Femur (tissue), 1 donor: ENCODE results near the gene PRLR.
"Not testable (repeated sequence)": the region's sequence is repeated elsewhere in the genome, so short reads cannot be mapped to it uniquely, and the experiment has no call there.

Experiments
- DNase-seq: peaks from one replicate; pipeline ENCODE4 v3.0.0-alpha.2; 2017

The PRLR gene

GRCh38 chr5:35067985-35068384 lies 162.3 kb downstream of the PRLR start:
- DNase-seq: no peak

DNA sequence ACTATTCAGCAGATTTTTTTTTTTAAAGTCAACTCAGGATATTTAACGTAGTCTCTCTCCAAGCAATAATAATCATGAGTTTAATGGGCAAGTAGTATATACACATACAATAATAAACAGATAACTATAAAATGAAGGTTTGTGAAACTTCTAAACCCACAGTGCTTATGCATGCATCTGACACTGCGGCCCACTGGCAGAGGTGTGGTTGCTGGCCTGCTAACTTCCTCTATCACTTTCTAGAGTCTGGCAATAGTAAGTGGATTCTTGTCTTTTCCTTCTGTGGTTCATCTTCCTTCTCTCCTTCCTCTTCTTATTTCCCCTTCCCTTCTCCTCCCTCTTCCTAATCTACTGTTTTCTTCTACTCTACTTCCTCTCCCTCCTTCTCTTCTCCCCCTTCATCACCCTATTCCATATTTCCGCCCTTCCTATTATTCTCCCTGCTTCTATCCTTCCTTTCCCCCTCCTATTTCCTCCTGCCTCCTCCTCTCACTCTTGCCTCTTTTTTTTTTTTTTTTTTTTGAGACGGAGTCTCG lies 164.0 kb downstream of the PRLR start:
- no peak for DNase-seq

- no peak for DNase-seq
These were observed 166.9 kb downstream of the PRLR start for GRCh38 chr5:35063414-35063813.

DNA sequence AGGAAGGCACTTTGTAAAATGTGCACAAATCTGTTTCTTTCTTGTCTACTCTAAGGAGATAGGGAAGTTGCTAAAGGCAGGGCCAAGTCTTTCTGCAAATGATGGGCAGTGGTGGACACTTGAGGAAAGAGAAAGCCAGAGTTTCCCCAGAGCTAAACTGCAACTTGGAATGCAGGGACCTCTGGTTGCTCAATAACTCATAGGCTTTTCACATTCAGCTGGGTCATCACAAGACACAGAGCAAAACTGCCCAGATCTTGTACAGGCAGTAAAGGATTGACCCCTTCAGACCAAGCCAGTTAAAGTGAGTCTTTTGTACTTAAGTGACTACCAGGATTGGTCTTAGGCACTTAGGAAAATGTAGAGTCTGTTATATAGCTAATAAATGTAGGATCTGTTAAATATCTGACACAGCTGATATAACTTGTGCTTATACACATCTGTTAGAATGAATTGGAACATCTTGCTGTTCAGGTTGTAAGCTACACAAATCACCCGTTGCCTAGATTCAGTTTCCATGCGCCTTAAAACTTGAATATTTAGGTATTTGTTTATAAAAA lies 169.0 kb downstream of the PRLR start:
- DNase-seq: no peak

DNA sequence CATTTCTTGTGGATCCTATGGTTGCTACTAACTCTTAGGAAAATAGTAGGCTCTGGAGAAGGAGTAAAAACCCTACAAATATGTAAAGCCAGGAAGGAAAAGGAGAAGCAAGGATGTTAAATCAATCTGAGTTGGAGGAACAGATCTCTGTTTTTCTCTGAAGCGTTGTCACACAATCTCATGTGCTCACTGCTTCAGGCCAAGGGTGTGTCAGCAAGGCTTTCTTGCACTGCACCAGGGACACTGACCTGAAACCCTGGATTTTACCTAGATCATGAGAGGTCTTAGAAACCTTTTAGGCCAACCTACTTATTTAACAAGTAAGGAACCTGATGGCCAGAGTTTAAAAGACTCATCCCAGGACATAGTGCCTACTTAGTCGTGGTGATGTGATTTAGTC lies 170.1 kb downstream of the PRLR start:
- DNase-seq: no peak

DNA sequence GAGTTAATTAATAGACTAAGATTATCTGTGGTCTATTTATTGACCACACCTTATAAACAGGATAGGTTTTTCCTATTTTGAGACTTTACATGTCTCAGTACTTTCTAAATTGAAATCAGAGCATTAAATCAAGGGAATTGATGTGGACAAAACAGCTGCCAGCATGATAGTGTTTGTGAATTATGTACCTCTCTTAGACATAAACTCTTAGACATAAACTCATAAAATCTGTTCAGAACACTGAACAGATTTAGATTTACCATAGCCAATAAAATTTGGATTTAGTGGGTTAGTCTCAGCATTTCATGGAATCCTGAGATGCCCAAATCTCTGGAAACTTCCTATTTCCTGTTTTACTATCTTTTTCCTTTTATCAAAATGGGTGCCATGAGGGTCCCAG lies 171.0 kb downstream of the PRLR start:
- DNase-seq: no peak

GRCh38 chr5:35058374-35058788 lies 171.9 kb downstream of the PRLR start:
- DNase-seq: no peak

DNA sequence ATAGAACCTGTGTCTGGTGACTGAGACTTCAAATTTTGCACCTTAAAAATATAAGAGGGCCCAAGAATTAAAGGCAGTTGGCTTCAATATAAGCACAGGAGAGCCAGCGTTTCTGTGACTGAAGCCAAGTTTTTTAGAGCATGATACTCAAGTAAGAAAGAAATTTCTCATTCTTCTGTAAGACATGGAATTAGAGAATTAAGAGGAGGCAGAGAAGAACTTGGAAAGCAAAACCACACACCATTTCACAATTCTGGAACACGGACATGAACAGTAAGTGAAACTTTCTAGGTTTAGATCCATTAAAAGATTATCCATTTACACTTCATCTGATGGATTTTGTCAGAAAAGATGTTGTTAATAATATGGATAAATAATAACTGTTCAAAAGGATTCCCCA lies 173.6 kb downstream of the PRLR start:
- no peak for DNase-seq

DNA sequence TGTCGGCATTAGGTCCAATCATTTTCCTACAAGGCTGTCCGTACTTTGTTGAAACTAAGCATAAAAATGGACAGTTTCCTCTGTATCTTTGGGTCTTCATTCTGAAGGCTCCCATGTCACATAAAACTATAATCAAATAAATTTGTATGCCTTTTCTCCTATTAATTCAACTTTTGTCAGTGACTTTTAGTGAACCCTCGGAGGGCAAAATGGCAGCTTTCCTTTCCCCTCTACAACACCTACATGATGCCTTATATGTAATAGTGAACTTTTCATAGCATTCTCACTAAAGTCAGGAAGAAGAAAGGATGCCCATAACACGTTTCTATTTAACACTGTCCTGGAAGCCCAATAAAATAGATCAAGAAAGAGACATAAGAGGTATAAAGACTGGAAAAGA lies 177.4 kb downstream of the PRLR start:
- DNase-seq: no peak

- DNase-seq: no peak
These were observed 179.7 kb downstream of the PRLR start for GRCh38 chr5:35050541-35051126.

- no peak for DNase-seq
These were observed 181.4 kb downstream of the PRLR start for GRCh38 chr5:35048910-35049309.

DNA sequence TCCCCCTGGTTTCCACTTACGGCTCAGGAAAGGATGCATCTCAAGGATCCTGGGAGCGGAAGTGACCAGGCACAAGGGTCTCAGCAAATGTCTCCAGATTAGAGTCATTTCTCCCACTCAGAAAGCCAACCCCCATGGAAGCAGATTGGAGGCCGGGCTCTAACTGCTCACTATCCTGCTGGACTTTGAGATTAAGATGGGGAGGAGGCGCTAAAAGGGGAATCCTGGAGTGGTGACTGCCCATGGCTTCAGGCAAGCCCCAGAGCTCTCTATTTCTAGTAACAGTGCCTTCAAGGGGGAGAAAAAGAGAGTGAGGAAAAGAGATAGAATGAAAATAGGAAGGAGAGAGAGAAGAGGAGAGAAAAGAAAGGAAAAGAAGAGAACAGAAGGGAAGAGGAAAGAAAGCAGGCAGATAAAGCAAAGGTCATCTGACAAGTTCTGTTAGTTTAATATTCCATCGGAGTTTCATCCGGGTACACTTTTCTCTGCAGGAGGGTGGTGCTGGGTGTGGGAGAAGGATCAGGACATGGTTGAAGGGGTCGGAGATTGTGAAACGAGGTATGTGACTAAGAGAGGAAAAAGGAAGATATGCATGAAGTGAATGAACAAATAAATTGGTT lies 182.4 kb downstream of the PRLR start, which contains the start of gene AGXT2:
Gene AGXT2 (minus strand): TSS at position 165 of the 620 bp plus-strand sequence. CDS start 57 bp downstream, at position 108.
- DNase-seq: no peak

- no peak for DNase-seq
These were observed 183.5 kb downstream of the PRLR start for GRCh38 chr5:35046774-35047173.

- no peak for DNase-seq
These were observed 185.0 kb downstream of the PRLR start for GRCh38 chr5:35045280-35045679.

- no peak for DNase-seq
These were observed 185.6 kb downstream of the PRLR start for GRCh38 chr5:35044649-35045048.

DNA sequence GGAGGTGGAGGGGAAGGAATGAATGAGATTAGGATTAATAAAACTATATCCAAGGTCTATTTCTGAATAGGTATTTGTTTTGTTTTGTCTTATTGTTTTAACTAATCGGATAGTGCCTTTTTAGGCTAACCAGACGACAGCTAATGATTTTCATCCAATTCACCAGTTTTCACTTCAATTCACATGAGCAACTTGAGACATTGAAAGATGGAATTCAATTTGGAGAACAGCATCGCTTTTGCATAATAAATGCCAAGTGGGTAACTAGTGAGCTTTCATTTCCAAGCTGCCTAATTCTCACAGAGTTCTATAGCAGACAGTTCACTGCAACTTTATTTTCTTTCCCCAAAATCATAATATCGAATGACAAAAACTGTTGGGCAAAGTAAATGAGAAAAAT lies 187.5 kb downstream of the PRLR start:
- no peak for DNase-seq

DNA sequence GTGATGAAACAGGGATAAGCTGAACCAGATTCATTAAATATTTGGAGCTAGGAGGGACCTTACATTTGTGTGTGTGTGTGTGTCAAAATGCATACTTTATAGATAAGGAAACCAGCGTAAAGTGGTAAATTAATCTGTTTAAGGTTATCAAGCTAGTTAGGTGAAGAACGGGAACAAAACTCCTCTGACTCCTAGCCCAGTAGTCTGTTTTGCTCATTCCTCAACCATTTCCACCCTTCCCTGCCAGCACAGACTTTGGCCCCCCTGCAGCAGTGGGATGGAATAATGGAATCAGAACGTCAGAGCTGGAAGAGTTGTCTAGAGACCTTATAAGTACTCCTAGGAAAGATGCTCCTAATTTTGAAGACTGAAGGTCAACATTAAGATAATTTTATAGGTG lies 189.0 kb downstream of the PRLR start:
- peak; percentile 42 for DNase-seq

- no peak for DNase-seq
These were observed 191.4 kb downstream of the PRLR start for GRCh38 chr5:35038891-35039290.

GRCh38 chr5:35036536-35036935 lies 193.8 kb downstream of the PRLR start:
- DNase-seq: no peak

DNA sequence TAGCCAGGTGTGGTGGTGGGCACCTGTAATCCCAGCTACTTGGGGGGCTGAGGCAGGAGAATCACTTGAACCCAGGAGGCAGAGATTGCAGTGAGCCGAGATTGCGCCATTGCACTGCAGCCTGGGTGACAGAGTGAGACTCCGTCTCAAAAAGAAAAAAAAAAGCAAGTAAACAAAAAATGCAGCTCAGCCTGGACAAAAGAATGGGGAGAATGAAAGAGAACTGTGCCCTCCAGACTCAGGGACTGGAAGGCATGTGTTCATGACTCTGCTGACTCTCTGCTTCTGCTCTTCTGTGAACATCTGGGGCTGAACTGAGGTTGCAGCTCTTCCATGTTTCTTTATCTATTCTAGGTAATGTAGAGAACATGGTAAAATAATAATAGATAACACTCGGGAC lies 194.4 kb downstream of the PRLR start:
- DNase-seq: not testable (repeated sequence)

DNA sequence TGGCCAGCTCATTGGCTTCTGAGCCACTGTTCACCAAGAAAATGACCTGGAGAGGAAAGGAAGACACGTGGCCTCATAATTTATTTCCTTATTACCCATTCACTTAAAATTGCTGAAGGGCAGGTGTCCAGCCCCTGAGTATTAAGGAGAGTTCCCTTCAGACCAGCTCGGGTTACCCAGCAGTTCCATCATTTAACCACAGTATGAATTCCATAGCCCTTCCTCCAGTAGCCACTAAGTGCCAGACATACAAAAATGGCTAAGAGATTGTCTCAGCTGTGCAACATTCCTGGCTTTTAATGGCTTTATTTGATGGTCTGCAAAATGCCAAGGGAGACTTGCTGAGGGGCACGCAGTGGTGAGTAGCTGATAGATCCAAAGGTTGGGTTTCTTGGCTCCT lies 195.0 kb downstream of the PRLR start:
- DNase-seq: no peak

DNA sequence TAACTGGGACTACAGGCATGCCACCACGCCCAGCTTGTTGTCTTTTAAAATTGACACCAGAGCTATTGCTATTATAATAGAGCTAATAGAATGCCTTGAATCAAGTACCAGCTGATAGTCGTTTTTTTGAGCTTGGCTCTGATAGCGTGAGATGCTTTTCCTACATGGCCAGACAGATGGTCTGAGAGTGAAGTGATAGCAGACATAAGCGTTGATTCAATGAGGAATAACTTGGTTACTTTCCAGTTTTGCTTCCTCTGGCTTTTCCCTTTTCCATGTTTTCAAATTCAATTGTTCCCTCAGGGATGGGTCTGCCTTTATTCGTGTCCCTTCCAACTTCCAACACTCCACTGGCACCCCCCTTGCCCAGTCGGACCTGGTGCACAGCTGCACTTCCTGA lies 197.9 kb downstream of the PRLR start:
- DNase-seq: no peak

DNA sequence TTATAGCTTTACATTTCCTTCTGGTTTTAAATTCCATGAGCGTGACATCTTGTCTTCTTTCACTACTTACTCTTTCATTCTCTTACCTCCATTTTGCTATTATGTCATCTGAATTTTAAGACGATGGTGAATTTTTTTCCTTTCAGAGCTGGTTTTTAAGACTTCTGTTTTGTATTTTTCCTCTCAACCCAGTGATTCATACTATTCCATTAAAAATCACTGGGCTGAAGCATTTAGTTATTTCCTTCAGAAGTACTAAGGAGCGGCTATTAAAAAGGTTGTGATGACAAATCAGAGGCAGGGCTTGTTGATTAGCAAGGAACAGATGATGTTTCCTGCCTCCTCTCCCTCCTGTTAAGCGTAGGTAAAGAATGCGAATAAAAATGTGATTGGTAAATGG lies 199.0 kb downstream of the PRLR start:
- no peak for DNase-seq

- DNase-seq: no peak
These were observed 199.7 kb downstream of the PRLR start for GRCh38 chr5:35030426-35031100.
